Breast epithelium (tissue), 3 donors: Measurements from ENCODE around the gene CDYL.

Experiments
- POLR2AphosphoS5 ChIP-seq, 3 donors: sonication (generic); formaldehyde crosslinking; IDR thresholded peaks; one replicate each; pipeline ENCODE4 v1.6.1; 2017; ENCODE audit warnings: antibody characterized with exemption in 3 of 3
- TF ChIP-seq, protein P1 (sequence below), 3 donors: fragments of 450-650 bp; IDR thresholded peaks; one replicate each; pipeline ENCODE4 v1.5.1; 2016 to 2017; ENCODE audit warnings: antibody characterized with exemption in 3 of 3, mild to moderate bottlenecking in 3 of 3, moderate library complexity in 3 of 3

DNA sequence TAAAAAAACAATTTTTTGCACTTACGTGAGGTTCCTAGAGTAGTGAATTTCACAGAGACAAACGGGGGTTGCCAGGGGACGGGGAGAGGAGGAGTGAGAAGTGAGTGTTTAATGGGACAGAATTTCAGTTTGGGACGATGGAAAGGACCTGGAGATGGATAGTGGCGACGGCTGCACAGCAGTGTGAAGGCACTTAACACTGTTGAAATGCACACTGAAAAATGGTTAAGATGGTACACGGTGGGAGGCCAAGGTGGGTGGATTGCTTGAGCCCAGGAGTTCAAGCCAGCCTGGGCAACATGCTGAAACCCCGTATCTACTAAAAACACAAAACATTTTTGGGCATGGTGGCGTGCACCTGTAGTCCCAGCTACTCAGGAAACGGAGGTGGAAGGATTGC lies 196.2 kb downstream of the CDYL start:
- TF ChIP-seq, protein P1, sequence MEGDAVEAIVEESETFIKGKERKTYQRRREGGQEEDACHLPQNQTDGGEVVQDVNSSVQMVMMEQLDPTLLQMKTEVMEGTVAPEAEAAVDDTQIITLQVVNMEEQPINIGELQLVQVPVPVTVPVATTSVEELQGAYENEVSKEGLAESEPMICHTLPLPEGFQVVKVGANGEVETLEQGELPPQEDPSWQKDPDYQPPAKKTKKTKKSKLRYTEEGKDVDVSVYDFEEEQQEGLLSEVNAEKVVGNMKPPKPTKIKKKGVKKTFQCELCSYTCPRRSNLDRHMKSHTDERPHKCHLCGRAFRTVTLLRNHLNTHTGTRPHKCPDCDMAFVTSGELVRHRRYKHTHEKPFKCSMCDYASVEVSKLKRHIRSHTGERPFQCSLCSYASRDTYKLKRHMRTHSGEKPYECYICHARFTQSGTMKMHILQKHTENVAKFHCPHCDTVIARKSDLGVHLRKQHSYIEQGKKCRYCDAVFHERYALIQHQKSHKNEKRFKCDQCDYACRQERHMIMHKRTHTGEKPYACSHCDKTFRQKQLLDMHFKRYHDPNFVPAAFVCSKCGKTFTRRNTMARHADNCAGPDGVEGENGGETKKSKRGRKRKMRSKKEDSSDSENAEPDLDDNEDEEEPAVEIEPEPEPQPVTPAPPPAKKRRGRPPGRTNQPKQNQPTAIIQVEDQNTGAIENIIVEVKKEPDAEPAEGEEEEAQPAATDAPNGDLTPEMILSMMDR (IDR thresholded peaks at IDR 0.05) = no peak
- TF ChIP-seq POLR2AphosphoS5 (IDR thresholded peaks at IDR 0.05) = no peak
